PC-3 (cell line): Measurements from ENCODE around the gene PDE9A. TPM values are rescaled to one million over a fixed set of nuclear protein-coding genes. Genes with fewer than 3 reads are reported as not detected.

ENCODE experiments used
- ATAC-seq: fragments of 200-7000 bp; cut with Tn5 transposase; 2 replicates; pipeline ENCODE4 v1.9.1; 2020; ENCODE audit warnings: mild to moderate bottlenecking, moderate library complexity
- BruUV-seq: library from RNA; stranded (reverse); fragments of 400-500 nt; replicated peaks from 2 replicates; lab custom pipeline; 2021; lab: Mats Ljungman, UMichigan
- CTCF ChIA-PET: fragments of 300-600 bp; sonication (Branson Sonifier 250); formaldehyde crosslinking; loops from one replicate; lab custom pipeline; 2022; ENCODE audit warnings: antibody characterized with exemption; lab: Charles Lee
- POLR2A ChIA-PET: fragments of 300-600 bp; sonication (Branson Sonifier 250); formaldehyde crosslinking; loops from one replicate; lab custom pipeline; 2022; ENCODE audit warnings: antibody characterized with exemption; ENCODE audit not compliant: unreplicated experiment; lab: Charles Lee
- DNase-seq: peaks from one replicate; pipeline ENCODE4 v3.0.0-alpha.2; 2015
- H2AFZ ChIP-seq: fragments of 300-600 bp; sonication (generic); 2 replicates; pipeline ENCODE4 v1.6.0; 2016; ENCODE audit warnings: antibody characterized with exemption, low read length
- H3F3A ChIP-seq: fragments of 300-600 bp; sonication (generic); one replicate; pipeline ENCODE4 v1.6.0; 2017; ENCODE audit warnings: antibody characterized with exemption, low read length, control low read depth, mild to moderate bottlenecking; ENCODE audit not compliant: unreplicated experiment
- H3K27ac ChIP-seq: fragments of 300-600 bp; sonication (generic); 2 replicates; pipeline ENCODE4 v1.5.1; 2016; ENCODE audit warnings: mild to moderate bottlenecking, low read length
- H3K27me3 ChIP-seq: fragments of 300-600 bp; sonication (generic); 2 replicates; pipeline ENCODE4 v1.6.1; 2016; ENCODE audit warnings: low read length, mixed read lengths
- H3K36me3 ChIP-seq: fragments of 300-600 bp; sonication (generic); 2 replicates; pipeline ENCODE4 v1.6.1; 2016; ENCODE audit warnings: low read depth, mixed run types, low read length, mixed read lengths
- H3K4me1 ChIP-seq: fragments of 300-600 bp; sonication (generic); 2 replicates; pipeline ENCODE4 v1.5.1; 2016; ENCODE audit warnings: low read length; ENCODE audit not compliant: insufficient read depth
- H3K4me2 ChIP-seq: fragments of 300-600 bp; sonication (generic); 2 replicates; pipeline ENCODE4 v1.6.0; 2016; ENCODE audit warnings: low read length
- H3K4me3 ChIP-seq: fragments of 300-600 bp; sonication (generic); 2 replicates; pipeline ENCODE4 v1.5.1; 2016; ENCODE audit warnings: mild to moderate bottlenecking, low read length, mixed read lengths
- H3K79me2 ChIP-seq: fragments of 300-600 bp; sonication (generic); 2 replicates; pipeline ENCODE4 v1.6.1; 2017; ENCODE audit warnings: low read length, mixed read lengths
- H3K9ac ChIP-seq: fragments of 300-600 bp; sonication (generic); 2 replicates; pipeline ENCODE4 v1.6.0; 2016; ENCODE audit warnings: mild to moderate bottlenecking, low read length
- H3K9me2 ChIP-seq: fragments of 300-600 bp; sonication (generic); replicated peaks from 2 replicates; pipeline ENCODE4 v1.6.1; 2016; ENCODE audit warnings: mixed run types, low read length, mixed read lengths
- H3K9me3 ChIP-seq: fragments of 300-600 bp; sonication (generic); 2 replicates; pipeline ENCODE4 v1.6.1; 2016; ENCODE audit warnings: low read length, mixed read lengths
- H4K20me1 ChIP-seq: fragments of 300-600 bp; sonication (generic); 2 replicates; pipeline ENCODE4 v1.6.1; 2016; ENCODE audit warnings: low read length, mixed read lengths
- CTCF ChIP-seq: fragments of 300-600 bp; sonication (generic); conservative IDR thresholded peaks from 2 replicates; pipeline ENCODE4 v1.5.1; 2017; ENCODE audit warnings: antibody characterized with exemption, low read depth, mild to moderate bottlenecking, low read length
- EZH2 ChIP-seq: fragments of 300-600 bp; sonication (generic); IDR thresholded peaks from one replicate; pipeline ENCODE4 v1.6.1; 2017; ENCODE audit warnings: antibody characterized with exemption, mild to moderate bottlenecking, low read length; ENCODE audit not compliant: unreplicated experiment
- EZH2phosphoT487 ChIP-seq: fragments of 300-600 bp; sonication (generic); IDR thresholded peaks from 2 replicates; pipeline ENCODE4 v1.6.1; 2018; ENCODE audit warnings: mild to moderate bottlenecking, antibody characterized with exemption, low read length, borderline replicate concordance
- intact Hi-C: fragments of 100-400 bp; cut with micrococcal nuclease; formaldehyde crosslinking; loops from 2 replicates; pipeline ENCODE4 v1.9.0; 2023
- total RNA-seq: library from RNA; depleted of rRNA; stranded (reverse); fragments of >200 nt; gene quantifications from 2 replicates; pipeline ENCODE4 v1.2.3, GENCODE V29; 2014

The PDE9A gene
- total RNA-seq, 1 experiment from 2014 or later, result 0.33 TPM

GRCh38 chr21:42818328-42818749, 164.9 kb downstream of the PDE9A start:
- H2AFZ ChIP-seq, result no peak overlapping the region

GRCh38 chr21:42819861-42820615, 166.6 kb downstream of the PDE9A start:
- H3K27me3 ChIP-seq, result 0 out of 2 replicates have a peak, but pooled peaks cover 5% of the 10 kb centered on the region
- H2AFZ ChIP-seq, result no peak overlapping the region
- H3K4me3 ChIP-seq, result no peak overlapping the region
- intact Hi-C loops, result loop anchor here (2.0 to 10.0 kb wide), 4 partner anchors 95 to 227 kb away; partner anchors contain the start of gene PDE9A
- TF ChIP-seq EZH2 (no peak), EZH2phosphoT487 (no peak), CTCF (no peak)
- H4K20me1 ChIP-seq, result no peaks in the 10 kb centered on the region
- no peaks in the 10 kb centered on the region for H3K9me2 ChIP-seq
- no peak overlapping the region for H3K9ac ChIP-seq
- DNase-seq (no peak), ATAC-seq (no peak)
- H3K4me2 ChIP-seq, result no peak overlapping the region
- ChIA-PET CTCF (no interaction called here), POLR2A (no interaction called here)
- BruUV-seq, result no TSS peak
- no peaks in the 10 kb centered on the region for H3K4me1 ChIP-seq
- no peaks in the 10 kb centered on the region for H3K79me2 ChIP-seq
- H3K9me3 ChIP-seq, result peaks cover 13% of the 10 kb centered on the region
- no peaks in the 10 kb centered on the region for H3K36me3 ChIP-seq
- H3K27ac ChIP-seq, result no peak overlapping the region
- no peaks in the 10 kb centered on the region for H3F3A ChIP-seq

More at GRCh38 chr21:42818328-42818749, 164.9 kb downstream of the PDE9A start:
- Histone ChIP-seq H3K9ac (no peak overlapping the region), H3K79me2 (no peaks in the 10 kb centered on the region), H3K9me2 (no peaks in the 10 kb centered on the region), H3K36me3 (no peaks in the 10 kb centered on the region), H3K4me2 (no peak overlapping the region), H3K27ac (no peak overlapping the region), H4K20me1 (no peaks in the 10 kb centered on the region), H3F3A (no peaks in the 10 kb centered on the region), H3K9me3 (peaks cover 18% of the 10 kb centered on the region), H3K4me3 (no peak overlapping the region), H3K27me3 (0 out of 2 replicates have a peak, but pooled peaks cover 5% of the 10 kb centered on the region), H3K4me1 (no peaks in the 10 kb centered on the region)
- ATAC-seq, result peak; percentile 89
- BruUV-seq, result no TSS peak
- intact Hi-C loops, result loop anchor here (2.0 to 10.0 kb wide), 4 partner anchors 94 to 226 kb away; partner anchors contain the start of gene PDE9A
- peak; percentile 69 for DNase-seq
- TF ChIP-seq CTCF, result peak; percentile 96
- TF ChIP-seq EZH2phosphoT487, result no peak
- ChIA-PET POLR2A (no interaction called here), CTCF (no interaction called here)
